Stomach (tissue), 9 donors: ENCODE measurements around the gene PRUNE2. TPM values are rescaled to one million over a fixed set of nuclear protein-coding genes. Genes with fewer than 3 reads are reported as not detected.
A peak's percentile ranks its signal among the peaks of the same experiment; 100 is the strongest.

Source experiments
- DNase-seq, 2 donors: peaks; one replicate each; pipeline versions ENCODE4 v3.0.0 to v3.0.0-alpha.2; 2013 to 2019
- H3K27ac ChIP-seq, 5 donors: fragments of 200-600 bp in 4 of 5; sonication (generic) in 4 of 5; one replicate each; pipeline ENCODE4 v1.5.1; 2013 to 2019; ENCODE audit warnings: mild to moderate bottlenecking in 1 of 5, moderate library complexity in 1 of 5
- H3K27me3 ChIP-seq, 3 donors: fragments of 200-600 bp; sonication (generic); one replicate each; pipeline ENCODE4 v1.5.1; 2017 to 2019; ENCODE audit warnings: mixed run types in 1 of 3
- H3K36me3 ChIP-seq, 4 donors: fragments of 200-600 bp; sonication (generic); 1 replicate in 3 of 4; 2 replicates in 1 of 4; pipeline ENCODE4 v1.5.1; 2016 to 2019
- H3K4me1 ChIP-seq, 4 donors: fragments of 200-600 bp; sonication (generic); one replicate each; pipeline ENCODE4 v1.5.1; 2016 to 2019
- H3K4me3 ChIP-seq, 4 donors: fragments of 200-600 bp; sonication (generic) in 3 of 4; one replicate each; pipeline ENCODE4 v1.5.1; 2016 to 2019; ENCODE audit warnings: mild to moderate bottlenecking in 1 of 4
- H3K9me3 ChIP-seq, 4 donors: fragments of 200-600 bp; sonication (generic); one replicate each; pipeline ENCODE4 v1.5.1; 2016 to 2019
- CTCF ChIP-seq, 7 experiments: fragments of 450-650 bp in 4 of 7; fragments of 200-600 bp in 3 of 7; sonication (generic) in 3 of 7; IDR thresholded peaks; one replicate each; pipeline ENCODE4 v1.5.1; 2016 to 2019; ENCODE audit warnings: antibody characterized with exemption in 7 of 7, control low read depth in 2 of 7, mild to moderate bottlenecking in 1 of 7
- EP300 ChIP-seq: sonication (generic); formaldehyde crosslinking; IDR thresholded peaks from one replicate; pipeline ENCODE4 v1.6.1; 2017; ENCODE audit warnings: antibody characterized with exemption
- POLR2A ChIP-seq, 4 donors: fragments of 450-650 bp; IDR thresholded peaks; one replicate each; pipeline ENCODE4 v1.6.1; 2016; ENCODE audit warnings: antibody characterized with exemption in 4 of 4, control low read depth in 2 of 4, mild to moderate bottlenecking in 1 of 4, moderate library complexity in 1 of 4
- POLR2AphosphoS5 ChIP-seq, 3 donors: sonication (generic); formaldehyde crosslinking; IDR thresholded peaks; one replicate each; pipeline ENCODE4 v1.6.1; 2016; ENCODE audit warnings: antibody characterized with exemption in 3 of 3
- WGBS, 5 donors: extraction: QIAGEN DNeasy Blood & Tissue Kit in 3 of 5; methylation state at CpG; one replicate each; pipeline versions ENCODE4 v1.1.5 to v1.1.7; 2013 to 2018; 5-methylcytosine and 5-hydroxymethylcytosine counted together
- intact Hi-C: fragments of 100-400 bp; cut with DNase I; formaldehyde crosslinking; loops from one replicate; pipeline ENCODE4 v1.15.1; 2023; ENCODE audit warnings: low total_unique reads
- polyA plus RNA-seq, 3 donors: library from polyadenylated mRNA; stranded (reverse); fragments of 200-250 nt; gene quantifications; one replicate each; pipeline ENCODE4 v1.2.3, GENCODE V29; 2013
- total RNA-seq, 5 donors: library from RNA; depleted of rRNA; stranded (reverse); fragments of >200 nt; gene quantifications; one replicate each; pipeline versions ENCODE4 v1.1.0 to v1.2.3, GENCODE V29; 2014 to 2016
- donor health status: healthy with polysubstance abuse.
- donor health status: Bipolar disorder and iron deficiency.
- donor health status: healthy.

PRUNE2 gene
- total and polyA plus RNA-seq, 8 donors: 2.6 to 311 (median 75.4) TPM

- Histone ChIP-seq H3K4me3 (no peak overlapping the region), H3K27ac (no peak overlapping the region), H3K9me3 (peaks cover 0 to 9% (median 0%) of the 10 kb centered on the region in 4 donors), H3K36me3 (no peaks in the 10 kb centered on the region), H3K4me1 (no peaks in the 10 kb centered on the region), H3K27me3 (peaks cover 0 to 3% (median 0%) of the 10 kb centered on the region in 3 donors)
- TF ChIP-seq CTCF (IDR thresholded peaks at IDR 0.05) (no peak), EP300 (no peak), POLR2AphosphoS5 (IDR thresholded peaks at IDR 0.05) (no peak), POLR2A (IDR thresholded peaks at IDR 0.05) (no peak)
- no peak for DNase-seq
- 64 to 83% (median 78%) methylated on average over 2 of the region's 2 CpGs for WGBS, 5 donors
- intact Hi-C loops: no loop called here
Observed at GRCh38 chr9:76913467-76913866, 7.6 kb upstream of the PRUNE2 start.

GRCh38 chr9:76912636-76913275 is 6.8 kb upstream of the PRUNE2 start:
- no peak overlapping the region for H3K4me3 ChIP-seq
- H3K4me1 ChIP-seq: no peaks in the 10 kb centered on the region
- peaks cover 0 to 9% (median 0%) of the 10 kb centered on the region in 4 donors for H3K9me3 ChIP-seq
- no peaks in the 10 kb centered on the region for H3K36me3 ChIP-seq
- no peak overlapping the region for H3K27ac ChIP-seq
- H3K27me3 ChIP-seq: peaks cover 0 to 3% (median 0%) of the 10 kb centered on the region in 3 donors
- no peak for DNase-seq
- 49 to 68% (median 65%) methylated on average over 6 of the region's 6 CpGs for WGBS, 5 donors
- TF ChIP-seq CTCF (IDR thresholded peaks at IDR 0.05): no peak
- TF ChIP-seq EP300: no peak
- no peak for TF ChIP-seq POLR2AphosphoS5 (IDR thresholded peaks at IDR 0.05)
- intact Hi-C loops: no loop called here

DNA sequence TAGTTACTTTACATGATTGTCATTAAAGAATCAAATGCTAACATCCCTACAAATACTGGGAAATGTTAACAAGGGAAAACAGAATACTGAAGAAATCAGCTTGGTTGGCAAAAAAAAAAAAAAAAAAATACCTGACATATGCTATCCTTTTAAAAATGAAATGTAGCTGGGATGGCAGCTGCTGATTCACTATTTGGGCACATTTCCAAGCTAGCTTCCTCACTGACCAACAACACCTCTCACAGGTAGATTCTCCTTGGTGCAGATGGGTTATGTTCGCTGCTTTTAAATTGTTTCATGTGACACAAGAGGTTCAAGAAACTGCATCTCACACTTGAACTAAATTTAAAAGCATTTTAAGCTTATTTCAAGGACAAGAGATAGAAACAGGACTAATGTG is 6.1 kb upstream of the PRUNE2 start:
- Histone ChIP-seq H3K27me3 (peaks cover 0 to 10% (median 0%) of the 10 kb centered on the region in 3 donors), H3K9me3 (peaks cover 0 to 9% (median 0%) of the 10 kb centered on the region in 4 donors), H3K4me3 (no peak overlapping the region), H3K4me1 (no peaks in the 10 kb centered on the region), H3K27ac (no peak overlapping the region), H3K36me3 (no peaks in the 10 kb centered on the region)
- TF ChIP-seq POLR2AphosphoS5 (IDR thresholded peaks at IDR 0.05) (no peak), EP300 (no peak), CTCF (IDR thresholded peaks at IDR 0.05) (no peak), POLR2A (IDR thresholded peaks at IDR 0.05) (no peak)
- WGBS, 5 donors: 83 to 89% (median 86%) methylated on average over 1 of the region's 1 CpG
- intact Hi-C loops: no loop called here
- no peak for DNase-seq

DNA sequence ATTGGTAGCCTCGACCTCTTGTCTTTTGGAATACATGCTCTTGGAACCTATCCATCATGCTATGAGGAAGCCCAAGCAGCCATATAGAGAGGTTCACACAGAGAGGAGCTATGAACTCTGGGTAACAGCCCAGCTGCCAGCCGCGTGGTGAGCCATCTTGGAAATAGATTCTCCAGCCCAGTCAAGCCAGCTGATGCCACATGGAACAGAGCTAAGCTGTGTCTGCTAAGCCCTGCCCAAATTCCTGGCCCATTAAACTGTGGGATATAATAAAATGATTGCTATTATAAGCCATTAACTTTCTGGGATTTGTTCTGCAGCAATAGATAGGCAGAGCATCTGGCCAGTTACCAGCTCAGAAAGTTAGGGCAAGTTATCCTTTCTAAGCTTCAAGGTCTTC is 4.9 kb upstream of the PRUNE2 start:
- intact Hi-C loops: no loop called here
- no peak overlapping the region for H3K27ac ChIP-seq
- TF ChIP-seq POLR2AphosphoS5 (IDR thresholded peaks at IDR 0.05) (no peak), EP300 (no peak)
- no peak for DNase-seq
- H3K4me3 ChIP-seq: no peak overlapping the region
- H3K4me1 ChIP-seq: peaks cover 5 to 9% (median 8%) of the 10 kb centered on the region in 4 donors
- H3K27me3 ChIP-seq: peaks cover 4 to 18% (median 5%) of the 10 kb centered on the region in 3 donors
- no peaks in the 10 kb centered on the region for H3K36me3 ChIP-seq
- 77 to 84% (median 81%) methylated on average over 2 to 3 of the region's 3 CpGs for WGBS, 5 donors
- peaks cover 0 to 9% (median 0%) of the 10 kb centered on the region in 4 donors for H3K9me3 ChIP-seq

GRCh38 chr9:76906647-76906975 is 697 bp upstream of the PRUNE2 start:
- Histone ChIP-seq H3K4me3 (peak overlapping the region in 3 of 4 donors; percentile 51 to 60 (median 58)), H3K27me3 (peaks cover 4 to 45% (median 25%) of the 10 kb centered on the region in 3 donors), H3K27ac (peak overlapping the region in 3 of 5 donors; percentile 33 to 88 (median 72))

More at GRCh38 chr9:76906647-76906975, 697 bp upstream of the PRUNE2 start:
- H3K36me3 ChIP-seq: no peaks in the 10 kb centered on the region
- no peak for TF ChIP-seq CTCF (IDR thresholded peaks at IDR 0.05)
- no peak for TF ChIP-seq EP300
- no peak for TF ChIP-seq POLR2AphosphoS5 (IDR thresholded peaks at IDR 0.05)
- TF ChIP-seq POLR2A (IDR thresholded peaks at IDR 0.05): no peak
- intact Hi-C loops: no loop called here
- H3K9me3 ChIP-seq: peaks cover 0 to 9% (median 0%) of the 10 kb centered on the region in 4 donors
- H3K4me1 ChIP-seq: peaks cover 13 to 22% (median 19%) of the 10 kb centered on the region in 4 donors
- 6 to 12% (median 9%) methylated on average over 5 of the region's 5 CpGs for WGBS, 5 donors
- no peak for DNase-seq
